HepG2 (cell line): ENCODE data around the gene ZNF629. TPM values are rescaled to one million over a fixed set of nuclear protein-coding genes. Genes with fewer than 3 reads are reported as not detected.

ENCODE experiments used
- ERF ChIP-seq: IDR thresholded peaks from 2 replicates; pipeline ENCODE4 v1.6.1; 2018; ENCODE audit warnings: missing biosample characterization, missing genetic modification reagents
- FOXA3 ChIP-seq: IDR thresholded peaks from 2 replicates; pipeline ENCODE4 v1.6.1; 2016; ENCODE audit warnings: missing genetic modification reagents, missing compliant biosample characterization
- FOXP4 ChIP-seq: sonication (generic); formaldehyde crosslinking; IDR thresholded peaks from 2 replicates; pipeline ENCODE4 v1.4.0; 2020; ENCODE audit warnings: missing genetic modification reagents
- HDAC2 ChIP-seq: sonication (generic); formaldehyde crosslinking; IDR thresholded peaks from 2 replicates; pipeline ENCODE4 v1.4.0; 2020; ENCODE audit warnings: missing genetic modification reagents
- HMG20A ChIP-seq: IDR thresholded peaks from 2 replicates; pipeline ENCODE4 v1.6.1; 2016; ENCODE audit warnings: borderline replicate concordance
- IRF2 ChIP-seq: IDR thresholded peaks from 2 replicates; pipeline ENCODE4 v1.6.1; 2018; ENCODE audit warnings: missing genetic modification reagents, missing compliant biosample characterization
- KAT8 ChIP-seq: IDR thresholded peaks from 2 replicates; pipeline ENCODE4 v1.6.1; 2016; ENCODE audit warnings: missing genetic modification reagents, missing compliant biosample characterization
- NCOA2 ChIP-seq: sonication (generic); formaldehyde crosslinking; IDR thresholded peaks from 2 replicates; pipeline ENCODE4 v1.8.0; 2022; ENCODE audit warnings: inconsistent platforms
- PAXIP1 ChIP-seq: sonication (generic); formaldehyde crosslinking; conservative IDR thresholded peaks from 2 replicates; pipeline ENCODE4 v1.4.0; 2020; ENCODE audit warnings: mild to moderate bottlenecking, missing genetic modification reagents, moderate library complexity
- PITX1 ChIP-seq: sonication (generic); formaldehyde crosslinking; IDR thresholded peaks from 2 replicates; pipeline ENCODE4 v1.5.1; 2020; ENCODE audit warnings: mild to moderate bottlenecking, missing genetic modification reagents
- PRDM10 ChIP-seq: sonication (generic); formaldehyde crosslinking; IDR thresholded peaks from 2 replicates; pipeline ENCODE4 v1.4.0; 2020; ENCODE audit warnings: low read depth, missing genetic modification reagents
- RARA ChIP-seq: IDR thresholded peaks from 2 replicates; pipeline ENCODE4 v1.6.1; 2016; ENCODE audit warnings: missing genetic modification reagents, missing compliant biosample characterization
- RXRB ChIP-seq: IDR thresholded peaks from 2 replicates; pipeline ENCODE4 v1.6.1; 2016; ENCODE audit warnings: borderline replicate concordance, missing genetic modification reagents, missing compliant biosample characterization
- ZBTB43 ChIP-seq: sonication (generic); formaldehyde crosslinking; conservative IDR thresholded peaks from 2 replicates; pipeline ENCODE4 v1.4.0; 2020; ENCODE audit warnings: missing genetic modification reagents
- ZNF33A ChIP-seq: sonication (generic); formaldehyde crosslinking; IDR thresholded peaks from 2 replicates; pipeline ENCODE4 v1.5.1; 2020; ENCODE audit warnings: missing genetic modification reagents, mild to moderate bottlenecking, moderate library complexity, borderline replicate concordance
- ZNF362 ChIP-seq: sonication (generic); formaldehyde crosslinking; IDR thresholded peaks from 2 replicates; pipeline ENCODE4 v1.4.0; 2020; ENCODE audit warnings: missing genetic modification reagents, mild to moderate bottlenecking, borderline replicate concordance
- ZNF501 ChIP-seq: sonication (generic); formaldehyde crosslinking; IDR thresholded peaks from 2 replicates; pipeline ENCODE4 v1.5.1; 2020; ENCODE audit warnings: mild to moderate bottlenecking, moderate library complexity, missing genetic modification reagents
- polyA plus RNA-seq, 8 experiments: library from polyadenylated mRNA; depleted of rRNA in 3 of 8; stranded (reverse) in 7 of 8; unstranded in 1 of 8; fragments of >200 nt; fragmentation: Illumina TruSeq in 4 of 8; extraction: Trizol in 4 of 8; gene quantifications; 2 replicates each; pipeline versions ENCODE4 v1.2.1 to v1.2.3, GENCODE V29; 2011 to 2016; ENCODE audit warnings: low read depth in 4 of 8, missing spikeins in 1 of 8, mixed read lengths in 1 of 8; ENCODE audit not compliant: insufficient read depth in 1 of 8
- total RNA-seq, 5 experiments: library from RNA; depleted of rRNA; stranded (reverse); fragments of >200 nt; fragmentation: Illumina TruSeq; extraction: Trizol; gene quantifications; 2 replicates each; pipeline ENCODE4 v1.2.3, GENCODE V29; 2016; ENCODE audit warnings: low read depth in 1 of 5

ZNF629 gene
- total and polyA plus RNA-seq, 2 of the 13 experiments (the other 11 are each of a cell fraction or from before 2014, with no cell fraction given), result 6.1 to 16.5 TPM

- TF ChIP-seq ERF (peak; percentile 34; the same call in 1 of the 2 replicates), RXRB (CRISPR knock-in tag) (peak; percentile 77; the same call in 1 of the 2 replicates), PAXIP1 (CRISPR knock-in tag) (peak; percentile 79), HMG20A (CRISPR knock-in tag) (peak; percentile 56; the same call in 1 of the 2 replicates), FOXP4 (peak; percentile 79), NCOA2 (CRISPR knock-in tag) (peak; percentile 68), ZNF362 (CRISPR knock-in tag) (peak; percentile 97), FOXA3 (CRISPR knock-in tag) (peak; percentile 69), PRDM10 (0 out of 2 replicates have a peak, but pooled peaks have one; percentile 21), ZBTB43 (CRISPR knock-in tag) (0 out of 2 replicates have a peak, but pooled peaks have one; percentile 19), ZNF501 (peak; percentile 75; the same call in 1 of the 2 replicates), HDAC2 (peak; percentile 62; the same call in 1 of the 2 replicates), IRF2 (peak; percentile 52; the same call in 1 of the 2 replicates), PITX1 (CRISPR knock-in tag) (0 out of 2 replicates have a peak, but pooled peaks have one; percentile 47), ZNF33A (CRISPR knock-in tag) (0 out of 2 replicates have a peak, but pooled peaks have one; percentile 35), RARA (CRISPR knock-in tag) (peak; percentile 84), KAT8 (CRISPR knock-in tag) (peak; percentile 27; the same call in 1 of the 2 replicates)
Observed at GRCh38 chr16:30808890-30809426, 22.0 kb upstream of the ZNF629 start (continued).
